HFF-Myc (cell line): Measurements from ENCODE around the gene ARFIP1.

Experiments
- DNase-seq: peaks from one replicate; pipeline ENCODE4 v3.0.0-alpha.2; 2011; ENCODE audit warnings: low read depth; ENCODE audit errors: extremely low read depth
- H3K4me3 ChIP-seq: replicated peaks from 2 replicates; pipeline ENCODE4 v1.5.1; 2011; ENCODE audit warnings: low read depth, mild to moderate bottlenecking, control low read depth, low read length
- TF ChIP-seq, protein P1 (sequence below): IDR thresholded peaks from 2 replicates; pipeline ENCODE4 v1.5.1; 2012; ENCODE audit warnings: mild to moderate bottlenecking, low read depth, low read length, control low read depth; ENCODE audit errors: missing control alignments

ARFIP1 gene

DNA sequence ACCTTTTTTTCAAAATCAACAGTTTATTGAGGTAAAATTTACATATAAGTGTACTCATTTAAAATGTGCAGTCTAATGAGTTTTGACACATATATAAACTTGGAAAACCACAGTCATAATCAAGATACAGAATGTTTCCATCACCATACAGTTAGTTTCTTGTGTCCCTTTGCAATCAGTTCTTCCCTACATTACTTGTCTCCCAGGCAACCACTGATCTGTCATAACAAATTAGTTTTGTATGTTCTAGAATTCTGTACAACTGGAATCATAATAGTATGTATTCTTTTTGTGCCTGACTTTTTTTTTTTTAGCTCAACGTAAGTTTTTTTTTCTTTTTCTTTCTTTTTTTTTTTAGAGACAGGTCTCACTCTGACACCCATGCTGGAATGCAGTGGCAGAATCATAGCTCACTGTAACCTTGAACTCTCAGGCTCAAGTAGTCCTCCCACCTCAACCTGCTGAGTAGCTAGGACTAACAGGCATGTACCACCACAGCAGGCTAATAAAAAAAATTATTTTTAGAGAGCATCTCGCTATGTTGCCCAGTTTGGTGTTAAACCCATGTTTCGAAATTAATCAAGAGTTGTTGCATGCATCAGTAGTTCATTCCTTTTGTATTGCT is 26.9 kb downstream of the ARFIP1 start:
- DNase-seq = no peak
- TF ChIP-seq, protein P1, sequence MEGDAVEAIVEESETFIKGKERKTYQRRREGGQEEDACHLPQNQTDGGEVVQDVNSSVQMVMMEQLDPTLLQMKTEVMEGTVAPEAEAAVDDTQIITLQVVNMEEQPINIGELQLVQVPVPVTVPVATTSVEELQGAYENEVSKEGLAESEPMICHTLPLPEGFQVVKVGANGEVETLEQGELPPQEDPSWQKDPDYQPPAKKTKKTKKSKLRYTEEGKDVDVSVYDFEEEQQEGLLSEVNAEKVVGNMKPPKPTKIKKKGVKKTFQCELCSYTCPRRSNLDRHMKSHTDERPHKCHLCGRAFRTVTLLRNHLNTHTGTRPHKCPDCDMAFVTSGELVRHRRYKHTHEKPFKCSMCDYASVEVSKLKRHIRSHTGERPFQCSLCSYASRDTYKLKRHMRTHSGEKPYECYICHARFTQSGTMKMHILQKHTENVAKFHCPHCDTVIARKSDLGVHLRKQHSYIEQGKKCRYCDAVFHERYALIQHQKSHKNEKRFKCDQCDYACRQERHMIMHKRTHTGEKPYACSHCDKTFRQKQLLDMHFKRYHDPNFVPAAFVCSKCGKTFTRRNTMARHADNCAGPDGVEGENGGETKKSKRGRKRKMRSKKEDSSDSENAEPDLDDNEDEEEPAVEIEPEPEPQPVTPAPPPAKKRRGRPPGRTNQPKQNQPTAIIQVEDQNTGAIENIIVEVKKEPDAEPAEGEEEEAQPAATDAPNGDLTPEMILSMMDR = no peak
- no peak overlapping the region for H3K4me3 ChIP-seq

DNA sequence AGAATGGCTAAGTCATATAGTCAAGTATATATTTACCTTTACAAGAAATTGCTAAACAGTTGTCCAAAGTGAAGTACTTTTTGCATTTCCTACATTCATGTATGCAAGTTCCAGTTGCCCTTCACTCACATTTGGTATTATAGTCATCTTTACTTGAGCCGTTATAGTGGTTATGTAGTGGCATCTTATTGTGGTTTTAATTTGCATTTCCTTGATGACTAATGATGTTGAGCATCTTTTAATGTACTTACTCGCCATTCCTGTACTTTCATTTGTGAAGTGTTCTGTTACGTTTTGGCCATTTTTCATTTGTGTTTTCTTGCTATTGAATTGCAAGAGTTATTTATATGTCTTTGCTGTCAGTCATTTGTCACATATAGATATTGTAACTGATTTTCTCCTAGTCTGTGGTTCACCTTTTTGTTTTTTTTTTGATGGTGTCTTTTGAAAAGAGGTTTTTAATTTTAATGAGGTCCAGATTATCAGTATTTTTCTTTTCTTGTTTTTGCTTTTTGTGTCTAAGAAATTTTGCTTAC is 27.6 kb downstream of the ARFIP1 start:
- DNase-seq = no peak
- H3K4me3 ChIP-seq = no peak overlapping the region
- TF ChIP-seq, protein P1 = no peak

DNA sequence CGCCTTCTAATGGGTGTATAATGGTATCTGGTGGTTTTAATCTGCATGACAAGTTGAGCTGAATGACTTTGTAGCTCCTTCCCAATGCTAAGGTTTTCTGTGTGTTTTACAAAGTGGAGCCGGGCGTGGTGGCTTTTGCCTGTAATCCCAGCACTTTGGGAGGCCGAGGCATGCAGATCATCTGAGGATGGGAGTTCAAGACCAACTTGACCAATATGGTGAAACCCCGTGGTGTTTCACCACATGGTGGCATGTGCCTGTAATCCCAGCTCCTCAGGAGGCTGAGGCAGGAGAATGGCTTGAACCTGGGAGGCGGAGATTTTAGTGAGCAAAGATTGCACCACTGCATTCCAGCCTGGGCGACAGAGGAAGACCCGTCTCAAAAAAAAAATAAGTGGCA is 28.9 kb downstream of the ARFIP1 start:
- DNase-seq = no peak
- TF ChIP-seq, protein P1 = no peak

DNA sequence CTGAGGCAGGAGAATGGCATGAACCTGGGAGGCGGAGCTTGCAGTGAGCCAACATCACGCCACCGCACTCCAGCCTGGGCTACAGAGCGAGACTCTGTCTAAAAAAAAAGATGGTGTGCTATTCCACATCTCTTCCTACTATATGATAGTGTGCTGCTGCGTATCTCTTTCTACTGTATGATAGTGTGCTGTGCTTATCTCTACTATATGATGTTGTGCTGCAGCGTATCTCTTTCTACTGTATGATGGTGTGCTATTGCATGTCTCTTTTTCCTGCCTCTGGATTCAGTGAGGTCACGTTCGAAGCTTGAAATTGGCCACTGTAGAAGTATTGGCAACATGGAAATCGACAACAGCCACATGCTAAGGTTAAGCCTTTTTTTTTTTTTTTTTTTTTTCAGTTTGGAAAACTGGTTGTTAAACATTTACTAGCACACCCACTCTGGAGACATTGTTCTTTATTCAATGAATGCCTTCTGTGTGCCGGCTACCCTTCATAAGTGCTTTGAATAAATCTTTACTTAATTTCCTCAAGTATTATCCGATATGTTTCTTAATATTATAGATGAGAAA is 31.0 kb downstream of the ARFIP1 start:
- DNase-seq = no peak
- TF ChIP-seq, protein P1 = no peak
- no peak overlapping the region for H3K4me3 ChIP-seq

More for the DNA sequence above, 28.9 kb downstream of the ARFIP1 start:
- H3K4me3 ChIP-seq = no peak overlapping the region

DNA sequence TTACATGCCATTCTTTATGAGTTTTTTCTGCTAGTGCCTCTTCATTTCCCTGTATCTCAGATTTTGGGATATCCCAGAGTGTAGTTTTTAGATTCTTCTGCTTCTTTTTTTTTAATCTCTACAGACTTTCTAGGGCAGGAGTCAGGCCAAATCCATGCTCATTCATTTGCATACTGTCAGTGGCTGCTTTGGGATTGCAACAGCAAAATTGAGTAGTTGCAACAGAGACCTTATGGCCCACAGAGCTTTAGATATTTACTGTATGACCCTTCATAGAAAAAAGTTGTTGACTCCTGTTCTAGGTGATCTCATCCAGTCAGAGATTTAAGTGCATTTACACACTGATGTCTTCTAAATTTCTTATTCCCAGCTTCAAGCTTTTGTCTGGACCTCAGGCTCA is 35.3 kb downstream of the ARFIP1 start:
- no peak overlapping the region for H3K4me3 ChIP-seq
- no peak for DNase-seq
- TF ChIP-seq, protein P1 = no peak

DNA sequence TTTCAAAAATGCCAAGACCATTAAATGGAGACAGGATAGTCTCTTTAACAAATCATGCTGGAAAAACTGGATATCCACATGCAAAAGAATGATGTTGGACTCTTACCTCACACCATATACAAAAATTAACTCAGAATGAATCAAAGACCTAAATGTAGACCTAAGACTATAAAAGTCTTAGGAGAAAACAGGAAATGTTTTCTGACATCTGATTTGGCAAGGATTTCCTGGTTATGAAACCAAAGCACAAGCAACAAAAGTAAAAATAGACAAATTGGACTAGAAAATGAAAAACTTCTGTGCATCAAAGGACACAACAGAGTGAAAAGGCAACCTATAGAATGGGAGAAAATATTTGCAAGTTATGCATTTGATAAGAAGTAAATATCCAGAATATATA is 37.6 kb downstream of the ARFIP1 start:
- DNase-seq = no peak
- H3K4me3 ChIP-seq = no peak overlapping the region
- TF ChIP-seq, protein P1 = no peak
